Testis (tissue), 3 donors: Measurements from ENCODE around the gene EPSTI1. TPM values are rescaled to one million over a fixed set of nuclear protein-coding genes. Genes with fewer than 3 reads are reported as not detected.

ENCODE experiments used
- DNase-seq: peaks from one replicate; pipeline ENCODE4 v3.0.0-alpha.2; 2019
- H3K27ac ChIP-seq, 2 donors: fragments of 200-600 bp; sonication (generic); one replicate each; pipeline ENCODE4 v1.5.1; 2019
- H3K27me3 ChIP-seq: fragments of 200-600 bp; sonication (generic); one replicate; pipeline ENCODE4 v1.5.1; 2019
- H3K36me3 ChIP-seq: fragments of 200-600 bp; sonication (generic); one replicate; pipeline ENCODE4 v1.5.1; 2017; ENCODE audit warnings: low read depth; ENCODE audit errors: missing control alignments
- H3K4me1 ChIP-seq: fragments of 200-600 bp; sonication (generic); one replicate; pipeline ENCODE4 v1.5.1; 2019
- H3K4me3 ChIP-seq, 2 donors: fragments of 200-600 bp; sonication (generic); one replicate each; pipeline ENCODE4 v1.5.1; 2017 to 2019
- H3K9me3 ChIP-seq: fragments of 200-600 bp; sonication (generic); one replicate; pipeline ENCODE4 v1.5.1; 2017
- POLR2A ChIP-seq: fragments of 450-650 bp; IDR thresholded peaks from one replicate; pipeline ENCODE4 v1.6.1; 2017; ENCODE audit warnings: antibody characterized with exemption, mild to moderate bottlenecking, moderate library complexity
- WGBS, 2 donors: methylation state at CpG; one replicate each; pipeline ENCODE4 v1.1.5; 2018; 5-methylcytosine and 5-hydroxymethylcytosine counted together
- intact Hi-C: fragments of 100-400 bp; cut with DNase I; formaldehyde crosslinking; loops from one replicate; pipeline ENCODE4 v1.15.1; 2023; ENCODE audit warnings: low total_unique reads
- polyA plus RNA-seq: library from polyadenylated mRNA; stranded (reverse); fragments of 350-450 nt; fragmentation: Illumina TruSeq; extraction: RNeasy Lipid Tissue Mini Kit (QIAGEN cat#74804); gene quantifications from one replicate; pipeline ENCODE4 v1.2.3, GENCODE V29; 2014; ENCODE audit warnings: low read depth, low replicate concordance; ENCODE audit not compliant: insufficient read depth
- total RNA-seq, 2 donors: library from RNA; depleted of rRNA; stranded (reverse); fragments of >200 nt; gene quantifications; one replicate each; pipeline ENCODE4 v1.2.3, GENCODE V29; 2016
- TF ChIP-seq, protein P1 (sequence below), 3 experiments: fragments of 450-650 bp in 2 of 3; fragments of 200-600 bp in 1 of 3; sonication (generic) in 1 of 3; IDR thresholded peaks; one replicate each; pipeline ENCODE4 v1.5.1; 2016 to 2019; ENCODE audit warnings: antibody characterized with exemption in 3 of 3, mild to moderate bottlenecking in 2 of 3, moderate library complexity in 1 of 3

Gene EPSTI1
- total and polyA plus RNA-seq, 3 donors from 2014 or later, result 9.6 to 12.5 (median 11.4) TPM

DNA sequence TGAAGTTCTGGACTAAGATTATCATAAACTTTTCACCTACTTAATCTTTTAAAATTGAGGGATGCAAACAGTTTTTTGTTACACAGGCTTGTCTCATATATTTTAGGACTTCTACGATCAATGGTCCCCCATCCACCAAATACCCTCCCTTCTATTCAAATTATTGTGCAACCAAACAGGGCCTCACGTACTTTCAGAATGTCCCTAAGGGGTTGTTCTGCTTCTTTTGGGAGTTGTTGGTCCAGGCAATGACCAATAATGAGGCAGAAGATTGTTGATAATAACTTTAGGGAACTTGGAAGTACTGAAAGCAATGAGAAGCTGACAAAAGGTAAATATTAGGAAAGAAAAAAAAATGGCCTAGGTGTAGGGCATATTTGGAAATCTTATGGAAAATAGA is 34.2 kb upstream of the EPSTI1 start:
- intact Hi-C loops, result no loop called here
- Histone ChIP-seq H3K9me3 (no peaks in the 10 kb centered on the region), H3K4me1 (peaks cover 6% of the 10 kb centered on the region), H3K4me3 (no peak overlapping the region), H3K36me3 (no peaks in the 10 kb centered on the region), H3K27ac (no peak overlapping the region), H3K27me3 (no peaks in the 10 kb centered on the region)
- WGBS, 2 donors, result 55 to 62% methylated on average over 2 of the region's 2 CpGs
- TF ChIP-seq, protein P1, sequence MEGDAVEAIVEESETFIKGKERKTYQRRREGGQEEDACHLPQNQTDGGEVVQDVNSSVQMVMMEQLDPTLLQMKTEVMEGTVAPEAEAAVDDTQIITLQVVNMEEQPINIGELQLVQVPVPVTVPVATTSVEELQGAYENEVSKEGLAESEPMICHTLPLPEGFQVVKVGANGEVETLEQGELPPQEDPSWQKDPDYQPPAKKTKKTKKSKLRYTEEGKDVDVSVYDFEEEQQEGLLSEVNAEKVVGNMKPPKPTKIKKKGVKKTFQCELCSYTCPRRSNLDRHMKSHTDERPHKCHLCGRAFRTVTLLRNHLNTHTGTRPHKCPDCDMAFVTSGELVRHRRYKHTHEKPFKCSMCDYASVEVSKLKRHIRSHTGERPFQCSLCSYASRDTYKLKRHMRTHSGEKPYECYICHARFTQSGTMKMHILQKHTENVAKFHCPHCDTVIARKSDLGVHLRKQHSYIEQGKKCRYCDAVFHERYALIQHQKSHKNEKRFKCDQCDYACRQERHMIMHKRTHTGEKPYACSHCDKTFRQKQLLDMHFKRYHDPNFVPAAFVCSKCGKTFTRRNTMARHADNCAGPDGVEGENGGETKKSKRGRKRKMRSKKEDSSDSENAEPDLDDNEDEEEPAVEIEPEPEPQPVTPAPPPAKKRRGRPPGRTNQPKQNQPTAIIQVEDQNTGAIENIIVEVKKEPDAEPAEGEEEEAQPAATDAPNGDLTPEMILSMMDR (IDR thresholded peaks at IDR 0.05), result no peak
- no peak for TF ChIP-seq POLR2A
- no peak for DNase-seq

- H3K4me3 ChIP-seq, result peak within 1 kb of the TSS; percentile 55 to 69
- no peak for TF ChIP-seq POLR2A
- TF ChIP-seq, protein P1 (IDR thresholded peaks at IDR 0.05), result no peak
- WGBS, 2 donors, result 38 to 53% methylated on average over 25 to 48 of the region's 48 CpGs
- no peaks in the 10 kb centered on the region for H3K36me3 ChIP-seq
- DNase-seq, result peak; percentile 88
- intact Hi-C loops, result no loop called here
- H3K9me3 ChIP-seq, result no peaks in the 10 kb centered on the region
- peak within 1 kb of the TSS; percentile 72 to 76 for H3K27ac ChIP-seq
- H3K4me1 ChIP-seq, result peaks cover 15% of the 10 kb centered on the region
- H3K27me3 ChIP-seq, result no peaks in the 10 kb centered on the region
These were observed 31.4 kb upstream of the EPSTI1 start, which contains the start of gene DNAJC15 for GRCh38 chr13:43023289-43023963. TSS of gene DNAJC15 (plus strand) at chr13:43023586. CDS start at chr13:43023627, 41 bp downstream.

GRCh38 chr13:43022934-43023288 is 30.9 kb upstream of the EPSTI1 start:
- 60 to 68% methylated on average over 10 to 12 of the region's 12 CpGs for whole genome bisulfite sequencing, 2 donors
- Histone ChIP-seq H3K4me3 (peak overlapping the region; percentile 55 to 69), H3K27me3 (no peaks in the 10 kb centered on the region), H3K27ac (peak overlapping the region; percentile 72 to 76), H3K9me3 (no peaks in the 10 kb centered on the region), H3K36me3 (no peaks in the 10 kb centered on the region), H3K4me1 (peaks cover 15% of the 10 kb centered on the region)
- DNase-seq, result no peak
- intact Hi-C loops, result no loop called here
- TF ChIP-seq, protein P1 (IDR thresholded peaks at IDR 0.05), result no peak
- TF ChIP-seq POLR2A, result no peak

DNA sequence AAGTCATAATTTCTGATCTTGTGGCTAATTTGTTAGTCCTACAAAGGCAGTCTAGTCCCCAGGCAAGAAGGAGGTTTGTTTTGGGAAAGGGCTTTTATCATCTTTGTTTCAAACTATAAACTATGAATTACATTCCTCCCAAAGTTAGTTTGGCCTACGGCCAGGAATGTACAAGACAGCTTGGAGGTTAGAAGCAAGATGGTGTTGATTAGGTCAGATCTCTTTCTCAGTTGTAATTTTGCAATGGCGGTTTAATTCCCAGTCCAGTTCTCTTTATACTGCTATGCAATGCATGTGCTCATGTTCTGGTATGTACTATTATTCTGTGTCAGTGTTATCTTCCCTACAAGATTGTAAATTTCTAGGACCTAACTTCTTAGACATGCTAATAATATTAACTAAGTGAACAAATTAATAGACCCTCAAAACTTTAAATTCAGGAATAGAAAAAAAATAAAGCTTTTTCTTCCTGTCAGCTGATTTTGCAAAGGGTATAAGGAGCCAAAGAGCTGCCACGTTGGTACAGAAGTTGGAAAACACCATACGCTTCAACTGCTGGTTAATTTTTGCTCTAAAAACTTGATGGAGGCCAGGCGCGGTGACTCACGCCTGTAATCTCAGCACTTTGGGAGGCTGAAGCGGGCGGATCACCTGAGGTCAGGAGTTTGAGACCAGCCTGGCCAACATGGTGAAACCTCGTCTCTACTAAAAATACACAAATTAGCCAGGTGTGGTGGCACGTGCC is 30.1 kb upstream of the EPSTI1 start:
- TF ChIP-seq, protein P1 (IDR thresholded peaks at IDR 0.05), result no peak
- TF ChIP-seq POLR2A, result no peak
- WGBS, 2 donors, result 66 to 70% methylated on average over 11 of the region's 11 CpGs
- Histone ChIP-seq H3K27me3 (no peaks in the 10 kb centered on the region), H3K4me1 (peaks cover 15% of the 10 kb centered on the region), H3K9me3 (no peaks in the 10 kb centered on the region), H3K27ac (peak overlapping the region in 1 of 2 donors; percentile 30), H3K36me3 (no peaks in the 10 kb centered on the region), H3K4me3 (no peak overlapping the region)
- intact Hi-C loops, result no loop called here
- DNase-seq, result no peak
